ENCODE results near the gene TMEM200B.

DNA sequence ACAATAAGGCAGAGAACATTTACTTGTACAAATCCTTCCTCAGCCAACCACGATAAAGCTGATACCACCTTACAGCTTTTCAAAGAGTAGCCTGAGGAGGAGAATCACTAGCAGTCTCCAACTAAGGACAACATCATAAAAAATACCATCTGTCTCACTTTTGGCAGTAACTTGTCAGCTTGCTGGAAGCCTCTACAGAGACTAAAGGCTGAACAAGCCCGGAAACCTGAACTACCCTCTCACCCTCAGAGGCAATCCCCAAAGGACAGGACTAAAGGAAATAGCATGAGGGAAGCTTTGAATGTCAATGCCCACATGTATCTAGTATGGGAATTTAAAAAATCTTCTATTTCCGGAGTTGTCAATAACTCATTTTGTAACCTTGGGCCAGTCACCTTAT is 47.4 kb upstream of the TMEM200B start:
- TF ChIP-seq, protein P1, sequence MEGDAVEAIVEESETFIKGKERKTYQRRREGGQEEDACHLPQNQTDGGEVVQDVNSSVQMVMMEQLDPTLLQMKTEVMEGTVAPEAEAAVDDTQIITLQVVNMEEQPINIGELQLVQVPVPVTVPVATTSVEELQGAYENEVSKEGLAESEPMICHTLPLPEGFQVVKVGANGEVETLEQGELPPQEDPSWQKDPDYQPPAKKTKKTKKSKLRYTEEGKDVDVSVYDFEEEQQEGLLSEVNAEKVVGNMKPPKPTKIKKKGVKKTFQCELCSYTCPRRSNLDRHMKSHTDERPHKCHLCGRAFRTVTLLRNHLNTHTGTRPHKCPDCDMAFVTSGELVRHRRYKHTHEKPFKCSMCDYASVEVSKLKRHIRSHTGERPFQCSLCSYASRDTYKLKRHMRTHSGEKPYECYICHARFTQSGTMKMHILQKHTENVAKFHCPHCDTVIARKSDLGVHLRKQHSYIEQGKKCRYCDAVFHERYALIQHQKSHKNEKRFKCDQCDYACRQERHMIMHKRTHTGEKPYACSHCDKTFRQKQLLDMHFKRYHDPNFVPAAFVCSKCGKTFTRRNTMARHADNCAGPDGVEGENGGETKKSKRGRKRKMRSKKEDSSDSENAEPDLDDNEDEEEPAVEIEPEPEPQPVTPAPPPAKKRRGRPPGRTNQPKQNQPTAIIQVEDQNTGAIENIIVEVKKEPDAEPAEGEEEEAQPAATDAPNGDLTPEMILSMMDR (IDR thresholded peaks at IDR 0.05): no peak
- TF ChIP-seq POLR2A (IDR thresholded peaks at IDR 0.05) (no peak), POLR2AphosphoS5 (IDR thresholded peaks at IDR 0.05) (no peak)
